ENCODE results near the gene CAMK2G.
"Not testable (repeated sequence)": the region's sequence is repeated elsewhere in the genome, so short reads cannot be mapped to it uniquely, and the experiment has no call there.

CAMK2G gene

DNA sequence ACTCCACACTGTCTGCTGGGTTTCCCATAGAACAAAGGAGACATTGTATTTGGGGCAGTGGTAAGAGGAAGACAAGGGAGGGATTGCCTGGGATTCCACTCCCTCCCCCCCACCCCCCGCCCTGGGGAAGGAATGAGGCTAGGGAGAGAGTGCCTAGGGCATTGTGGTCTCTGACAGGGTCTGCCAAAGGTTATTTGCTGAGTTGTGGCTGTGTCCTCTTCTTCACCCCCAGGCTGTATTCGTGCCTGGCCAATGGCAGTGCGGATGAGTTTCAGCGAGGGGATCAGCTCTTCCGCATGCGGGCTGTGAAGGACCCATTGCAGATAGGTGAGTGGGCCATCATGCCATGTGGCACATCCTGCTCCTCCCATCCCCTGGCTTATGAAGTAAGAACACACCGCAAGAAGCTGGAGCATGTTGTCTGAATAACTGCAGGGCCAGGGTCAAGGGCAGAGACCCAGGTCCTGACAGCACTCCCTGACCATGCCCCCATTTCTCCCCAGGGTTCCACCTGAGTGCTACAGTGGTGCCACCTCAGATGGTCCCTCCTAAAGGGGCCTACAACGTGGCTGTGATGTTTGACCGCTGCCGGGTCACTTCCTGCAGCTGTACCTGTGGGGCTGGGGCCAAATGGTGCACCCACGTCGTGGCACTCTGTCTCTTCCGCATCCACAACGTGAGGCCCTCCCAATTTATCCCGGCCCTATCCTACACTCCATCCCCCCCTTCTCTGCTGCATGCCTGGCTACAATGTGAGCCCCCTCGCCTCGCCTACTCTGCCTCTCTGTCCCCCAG lies 85.3 kb downstream of the CAMK2G start:
- no peak for DNase-seq

DNA sequence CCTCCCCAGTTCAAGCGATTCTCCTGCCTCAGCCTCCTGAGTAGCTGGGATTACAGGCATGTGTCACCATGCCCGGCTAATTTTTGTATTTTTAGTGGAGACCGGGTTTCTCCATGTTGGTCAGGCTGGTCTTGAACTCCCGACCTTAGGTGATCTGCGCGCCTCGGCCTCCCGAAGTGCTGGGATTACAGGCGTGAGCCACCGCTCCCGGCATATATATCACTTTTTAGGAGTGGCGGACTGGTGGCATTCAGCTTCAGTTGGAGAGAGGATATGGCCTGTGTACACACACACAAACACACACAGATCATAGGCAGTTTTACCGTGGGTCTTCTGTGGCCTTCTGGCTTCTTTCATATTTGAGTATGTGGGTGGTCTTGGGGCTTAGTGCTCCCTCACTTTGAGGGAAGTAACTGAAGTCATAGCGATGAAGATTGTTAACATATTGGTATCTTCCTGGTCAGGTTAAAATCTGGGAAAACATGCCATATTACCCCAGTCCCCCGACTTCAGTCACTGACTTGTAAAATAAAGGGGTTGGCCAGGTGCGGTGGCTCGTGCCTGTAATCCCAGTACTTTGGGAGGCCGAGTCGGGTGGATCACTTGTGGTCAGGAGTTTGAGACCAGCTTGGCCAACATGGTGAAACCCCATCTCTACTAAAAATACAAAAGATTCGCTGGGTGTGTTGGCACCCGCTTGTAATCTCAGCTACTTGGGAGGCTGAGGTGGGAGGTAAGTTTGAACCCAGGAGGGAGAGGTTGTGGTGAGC lies 87.1 kb downstream of the CAMK2G start:
- not testable (repeated sequence) for DNase-seq

DNA sequence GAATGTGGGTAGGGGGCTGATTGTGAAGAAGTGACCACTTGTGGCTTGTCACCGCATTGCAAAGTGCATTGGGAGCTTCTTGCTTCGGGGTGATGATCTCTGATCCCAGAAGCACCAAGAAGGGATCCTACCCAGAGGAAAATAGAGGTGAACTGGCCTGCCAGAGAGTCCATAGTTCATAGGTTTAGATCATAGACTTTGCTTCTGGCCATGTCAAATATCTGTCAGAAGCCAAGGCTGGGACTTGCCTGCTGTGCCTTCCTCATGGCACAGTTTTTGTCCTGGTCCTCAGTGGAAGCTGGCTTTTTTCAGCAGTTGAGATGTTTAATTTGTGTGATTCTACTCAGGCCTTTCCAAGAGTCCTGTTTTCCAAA lies 87.9 kb downstream of the CAMK2G start:
- DNase-seq = no peak

DNA sequence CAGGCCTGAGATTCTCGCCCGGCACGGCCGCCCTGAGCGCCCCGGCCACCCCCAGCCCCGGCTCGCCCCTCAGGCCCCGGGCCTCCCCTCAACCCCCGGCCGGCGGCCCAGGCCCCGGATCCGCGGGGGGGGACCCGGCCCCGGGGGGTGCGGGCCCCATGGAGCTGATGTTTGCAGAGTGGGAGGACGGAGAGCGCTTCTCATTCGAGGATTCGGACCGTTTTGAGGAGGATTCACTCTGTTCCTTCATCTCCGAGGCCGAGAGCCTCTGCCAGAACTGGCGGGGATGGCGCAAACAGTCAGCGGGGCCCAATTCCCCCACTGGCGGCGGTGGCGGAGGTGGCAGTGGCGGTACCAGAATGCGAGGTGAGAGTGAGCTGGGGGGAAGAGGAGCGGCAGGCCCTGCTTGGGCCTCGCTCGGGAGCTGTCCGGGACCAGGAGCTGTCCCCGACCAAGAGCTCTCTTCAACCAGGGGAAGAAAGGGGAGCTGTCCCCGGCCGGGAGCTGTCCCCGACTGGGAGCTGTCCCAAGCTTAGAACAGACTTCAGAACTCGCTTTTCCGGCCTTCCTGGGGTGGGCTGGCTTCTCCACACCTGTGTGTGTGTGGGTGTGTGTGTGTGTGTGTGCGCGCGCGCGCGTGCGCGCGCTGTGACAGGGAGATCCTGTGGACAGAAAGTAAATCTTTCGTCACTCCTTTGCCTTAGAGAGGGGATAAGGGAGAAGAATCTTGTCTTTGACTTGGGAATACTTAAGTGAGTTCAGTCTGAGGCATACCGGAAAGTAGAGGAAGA lies 88.4 kb downstream of the CAMK2G start:
- DNase-seq = peak; percentile 62

DNA sequence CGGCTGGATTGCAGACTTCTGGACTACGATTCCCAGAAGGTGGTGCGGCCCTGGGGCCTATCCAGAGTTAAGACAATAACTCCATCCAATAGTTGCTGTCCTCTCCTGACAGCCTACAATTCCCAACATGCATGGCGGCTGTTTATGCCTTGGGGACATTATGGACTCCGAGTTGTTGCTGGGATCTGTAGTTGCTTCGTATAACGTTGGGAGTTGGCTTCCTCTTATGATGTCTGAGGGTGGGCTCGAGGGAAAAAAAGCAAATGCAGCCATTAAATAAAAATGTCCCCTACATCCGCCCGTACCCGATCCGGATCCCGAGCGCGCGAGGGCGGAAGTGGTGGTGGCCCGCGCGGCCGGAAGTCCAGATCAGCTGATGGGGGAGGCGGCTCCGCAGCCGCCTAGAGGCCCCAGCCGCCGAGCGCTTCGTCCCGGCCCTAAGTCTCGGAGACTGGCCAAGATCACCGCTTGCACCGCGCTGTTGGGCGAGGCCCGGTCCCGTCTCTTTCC lies 89.1 kb downstream of the CAMK2G start, which contains the start of gene ZSWIM8:
TSS of gene ZSWIM8 (plus strand) at position 396 of the 510 bp plus-strand sequence. CDS start 273 bp downstream, outside the sequence.
- DNase-seq = peak; percentile 96

DNA sequence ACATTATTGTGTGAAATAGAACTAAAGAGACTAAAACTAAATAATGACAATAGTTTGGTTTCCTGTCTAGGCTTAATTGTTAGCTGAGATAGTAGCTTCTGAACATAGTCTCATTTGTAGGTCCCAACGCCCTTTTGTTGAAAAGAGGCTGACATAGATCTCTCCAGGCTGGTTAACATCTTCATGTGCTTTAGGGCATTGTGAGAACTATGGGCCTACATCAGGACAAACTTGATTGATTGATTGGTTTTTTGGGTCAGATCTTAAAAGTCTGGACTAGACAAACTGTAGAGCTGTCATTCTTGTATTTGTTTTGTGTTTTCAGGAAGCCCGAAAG lies 91.6 kb downstream of the CAMK2G start:
- no peak for DNase-seq

DNA sequence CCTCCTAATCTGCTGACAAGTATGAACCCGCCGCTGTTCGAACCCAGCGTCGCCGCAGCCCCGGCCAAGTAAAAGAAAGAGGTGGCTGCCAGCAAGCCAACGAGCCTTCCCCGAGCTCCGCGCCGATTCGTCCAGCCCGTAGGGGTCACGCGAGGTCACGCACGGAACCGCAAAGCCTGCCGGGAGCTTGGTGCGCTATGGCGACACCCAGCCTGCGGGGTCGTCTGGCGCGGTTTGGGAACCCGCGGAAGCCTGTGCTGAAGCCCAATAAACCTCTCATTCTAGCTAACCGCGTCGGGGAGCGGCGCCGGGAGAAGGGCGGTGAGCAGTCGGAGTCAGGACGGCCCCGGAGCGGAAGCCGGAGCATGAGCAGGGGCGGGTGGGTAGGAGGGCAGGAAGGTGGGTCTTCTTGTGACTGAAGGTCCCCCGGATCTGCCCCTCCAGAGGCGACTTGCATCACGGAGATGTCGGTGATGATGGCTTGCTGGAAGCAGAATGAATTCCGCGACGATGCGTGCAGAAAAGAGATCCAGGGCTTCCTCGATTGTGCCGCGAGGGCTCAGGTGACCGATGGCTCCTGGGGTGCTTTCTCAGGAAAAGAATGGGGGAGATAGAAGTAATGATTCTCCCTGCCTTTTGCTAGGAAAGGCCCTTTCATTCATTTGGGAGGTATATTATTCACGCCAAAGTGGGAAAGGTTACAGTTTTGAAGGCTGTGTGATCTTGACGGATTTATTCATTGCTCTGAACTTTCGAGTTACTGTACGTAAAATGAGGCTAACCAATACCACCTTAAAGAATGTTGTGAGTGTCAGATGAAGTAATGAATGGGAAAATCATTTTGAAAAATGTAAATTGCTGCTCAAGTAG lies 92.2 kb downstream of the CAMK2G start, which contains the start of gene CHCHD1:
TSS of gene CHCHD1 (plus strand) at position 170 of the 870 bp plus-strand sequence. CDS start at position 198, 28 bp downstream.
- peak; percentile 92 for DNase-seq

DNA sequence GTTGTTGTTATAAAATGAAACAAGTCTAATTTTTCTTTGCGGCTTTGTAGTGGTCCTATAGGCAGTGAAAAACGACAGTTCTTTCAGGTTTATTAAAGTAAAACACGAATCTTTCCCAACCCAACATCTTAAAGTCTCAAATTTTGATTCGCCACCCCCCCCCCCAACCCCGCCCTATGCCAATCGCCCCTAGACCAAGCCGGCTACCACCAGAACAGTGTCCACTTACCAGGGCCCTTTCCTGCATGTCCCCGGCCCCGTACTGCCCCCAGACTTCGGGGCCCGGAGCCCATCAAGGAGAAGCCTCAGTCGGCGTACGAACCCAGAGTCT lies 92.8 kb downstream of the CAMK2G start:
- DNase-seq = no peak

GRCh38 chr10:73780966-73781365 lies 93.4 kb downstream of the CAMK2G start:
- no peak for DNase-seq

GRCh38 chr10:73780301-73780700 lies 94.1 kb downstream of the CAMK2G start:
- no peak for DNase-seq

DNA sequence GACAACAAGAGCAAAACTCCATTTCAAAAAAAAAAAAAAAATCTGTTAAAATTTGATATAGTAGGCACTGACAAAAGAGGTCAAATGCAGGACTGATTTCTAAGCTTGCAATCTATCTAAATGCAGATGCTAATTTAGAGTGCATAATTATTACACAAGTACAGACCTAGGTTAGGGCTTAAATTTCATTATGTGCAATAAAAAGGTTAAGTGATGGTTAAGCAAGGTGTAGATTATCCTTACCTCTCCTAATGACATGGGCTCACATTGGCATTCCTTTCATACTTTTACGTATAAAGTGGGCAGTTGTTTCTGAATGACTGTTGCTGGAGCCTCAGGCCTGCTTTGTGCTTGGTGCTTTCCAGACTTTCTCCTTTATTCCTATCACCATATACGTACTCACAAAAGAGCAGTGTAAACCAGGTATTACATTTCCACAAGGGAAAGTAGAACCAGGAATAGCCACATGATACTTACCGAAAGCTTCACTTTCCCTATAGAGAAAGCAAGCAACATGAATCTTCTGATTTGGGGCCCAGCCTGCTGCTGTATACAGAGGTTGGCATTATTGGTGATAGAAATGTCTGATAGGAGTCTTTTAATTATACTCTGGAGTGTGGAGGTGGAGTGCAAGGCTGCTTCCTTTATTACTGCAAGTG lies 94.7 kb downstream of the CAMK2G start:
- DNase-seq = no peak

GRCh38 chr10:73779018-73779417 lies 95.3 kb downstream of the CAMK2G start:
- no peak for DNase-seq

DNA sequence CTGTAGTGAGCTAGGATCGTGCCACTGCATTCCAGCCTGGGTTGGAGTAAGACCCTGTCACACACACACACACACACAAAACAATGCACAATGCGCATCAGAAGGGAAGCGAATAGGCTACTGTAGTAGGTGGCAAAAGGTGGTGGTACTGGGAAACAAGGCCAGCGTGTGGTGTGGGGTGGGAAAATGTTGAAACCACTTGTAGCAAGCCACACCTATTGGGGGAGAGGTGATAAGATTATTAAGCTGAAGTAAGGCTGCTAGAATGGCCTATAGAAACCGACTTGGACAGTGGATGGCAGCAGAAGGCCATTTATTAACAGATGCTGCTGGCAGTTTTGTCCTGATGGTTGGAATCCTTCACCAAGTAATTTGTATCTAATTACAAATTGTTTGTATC lies 99.7 kb downstream of the CAMK2G start:
- DNase-seq = peak; percentile 47

DNA sequence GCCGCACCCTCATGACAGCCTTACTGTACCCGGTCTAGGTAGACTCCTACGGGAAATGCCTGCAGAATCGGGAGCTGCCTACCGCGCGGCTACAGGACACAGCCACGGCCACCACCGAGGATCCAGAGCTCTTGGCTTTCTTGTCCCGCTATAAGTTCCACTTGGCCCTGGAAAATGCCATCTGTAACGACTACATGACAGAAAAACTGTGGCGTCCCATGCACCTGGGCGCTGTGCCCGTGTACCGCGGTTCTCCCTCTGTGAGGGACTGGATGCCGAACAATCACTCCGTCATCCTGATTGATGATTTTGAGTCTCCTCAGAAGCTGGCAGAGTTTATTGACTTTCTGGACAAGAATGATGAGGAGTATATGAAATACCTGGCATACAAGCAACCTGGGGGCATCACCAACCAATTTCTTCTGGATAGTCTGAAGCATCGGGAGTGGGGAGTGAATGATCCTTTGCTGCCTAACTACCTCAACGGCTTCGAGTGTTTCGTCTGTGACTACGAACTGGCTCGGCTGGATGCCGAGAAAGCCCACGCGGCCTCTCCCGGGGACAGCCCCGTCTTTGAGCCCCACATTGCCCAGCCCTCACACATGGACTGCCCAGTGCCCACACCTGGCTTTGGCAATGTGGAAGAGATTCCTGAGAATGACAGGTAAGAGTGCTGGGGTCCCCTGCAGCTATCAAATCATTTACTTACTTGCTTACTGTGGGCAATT lies 101.0 kb downstream of the CAMK2G start:
- DNase-seq = peak; percentile 48

- peak; percentile 94 for DNase-seq
Observed at GRCh38 chr10:73772281-73773151, 101.8 kb downstream of the CAMK2G start.

GRCh38 chr10:73771722-73772280 lies 102.6 kb downstream of the CAMK2G start:
- DNase-seq = peak; percentile 89

GRCh38 chr10:73769396-73769795 lies 105.0 kb downstream of the CAMK2G start:
- no peak for DNase-seq

- DNase-seq = peak; percentile 92
Observed at GRCh38 chr10:73768881-73769280, 105.5 kb downstream of the CAMK2G start.

GRCh38 chr10:73765066-73765465 lies 109.3 kb downstream of the CAMK2G start:
- no peak for DNase-seq

GRCh38 chr10:73763343-73763742 lies 111.0 kb downstream of the CAMK2G start:
- DNase-seq = no peak

Data from DMS53 (cell line).